Effector memory CD4-positive, alpha-beta T cell (primary cell): ENCODE measurements around the gene NBDY.

ENCODE experiments used
- DNase-seq, 3 donors: peaks; one replicate each; pipeline ENCODE4 v3.0.0-alpha.2; 2020
- H3K27ac ChIP-seq: 2 replicates; pipeline ENCODE4 v1.7.0; 2013; ENCODE audit warnings: mild to moderate bottlenecking, low read length, moderate library complexity; ENCODE audit not compliant: insufficient read depth, poor library complexity, severe bottlenecking
- H3K27me3 ChIP-seq: replicated peaks from 2 replicates; pipeline ENCODE4 v1.7.0; 2013; ENCODE audit warnings: mild to moderate bottlenecking, low read length; ENCODE audit not compliant: insufficient read depth, control insufficient read depth, poor library complexity, severe bottlenecking
- H3K36me3 ChIP-seq: 2 replicates; pipeline ENCODE4 v1.7.0; 2013; ENCODE audit warnings: mild to moderate bottlenecking, low read length, moderate library complexity; ENCODE audit not compliant: control insufficient read depth, insufficient read depth
- H3K4me1 ChIP-seq: 2 replicates; pipeline ENCODE4 v1.7.0; 2013; ENCODE audit warnings: low read length, mild to moderate bottlenecking; ENCODE audit not compliant: control insufficient read depth, insufficient read depth, poor library complexity, severe bottlenecking
- H3K4me3 ChIP-seq: 2 replicates; pipeline ENCODE4 v1.7.0; 2013; ENCODE audit warnings: low read length, low read depth, mild to moderate bottlenecking; ENCODE audit not compliant: insufficient read depth, poor library complexity, severe bottlenecking
- H3K9me3 ChIP-seq: 2 replicates; pipeline ENCODE4 v1.7.0; 2013; ENCODE audit warnings: mild to moderate bottlenecking, low read length, moderate library complexity; ENCODE audit not compliant: control insufficient read depth

NBDY gene

GRCh38 chrX:56813318-56813837, 84.3 kb downstream of the NBDY start:
- peak overlapping the region; percentile 23 for H3K4me3 ChIP-seq
- H3K27me3 ChIP-seq, result no peaks in the 10 kb centered on the region
- no peaks in the 10 kb centered on the region for H3K36me3 ChIP-seq
- H3K27ac ChIP-seq, result peak overlapping the region; percentile 62
- H3K9me3 ChIP-seq, result no peaks in the 10 kb centered on the region
- DNase-seq, result peak; percentile 36 to 60 (median 46)
- H3K4me1 ChIP-seq, result no peaks in the 10 kb centered on the region

GRCh38 chrX:56817179-56817578, 88.1 kb downstream of the NBDY start:
- Histone ChIP-seq H3K27me3 (no peaks in the 10 kb centered on the region), H3K9me3 (no peaks in the 10 kb centered on the region)
- DNase-seq, result no peak

GRCh38 chrX:56826020-56826419, 97.0 kb downstream of the NBDY start:
- Histone ChIP-seq H3K4me1 (no peaks in the 10 kb centered on the region), H3K36me3 (no peaks in the 10 kb centered on the region), H3K27ac (no peak overlapping the region), H3K27me3 (no peaks in the 10 kb centered on the region), H3K9me3 (no peaks in the 10 kb centered on the region), H3K4me3 (no peak overlapping the region)
- DNase-seq, result no peak

More at GRCh38 chrX:56817179-56817578, 88.1 kb downstream of the NBDY start:
- no peaks in the 10 kb centered on the region for H3K4me1 ChIP-seq
- H3K27ac ChIP-seq, result no peak overlapping the region
- H3K4me3 ChIP-seq, result no peak overlapping the region
- H3K36me3 ChIP-seq, result no peaks in the 10 kb centered on the region

- H3K4me1 ChIP-seq, result no peaks in the 10 kb centered on the region
- no peak overlapping the region for H3K4me3 ChIP-seq
- H3K27me3 ChIP-seq, result no peaks in the 10 kb centered on the region
- no peak overlapping the region for H3K27ac ChIP-seq
- no peaks in the 10 kb centered on the region for H3K36me3 ChIP-seq
- no peak for DNase-seq
- H3K9me3 ChIP-seq, result no peaks in the 10 kb centered on the region
These were observed 104.6 kb downstream of the NBDY start for GRCh38 chrX:56833626-56834025.

GRCh38 chrX:56853436-56853835, 124.4 kb downstream of the NBDY start:
- no peak overlapping the region for H3K27ac ChIP-seq
- no peaks in the 10 kb centered on the region for H3K36me3 ChIP-seq
- no peaks in the 10 kb centered on the region for H3K4me1 ChIP-seq
- no peaks in the 10 kb centered on the region for H3K9me3 ChIP-seq
- no peaks in the 10 kb centered on the region for H3K27me3 ChIP-seq
- no peak overlapping the region for H3K4me3 ChIP-seq
- no peak for DNase-seq

- Histone ChIP-seq H3K36me3 (no peaks in the 10 kb centered on the region), H3K9me3 (no peaks in the 10 kb centered on the region), H3K4me1 (no peaks in the 10 kb centered on the region), H3K27me3 (no peaks in the 10 kb centered on the region), H3K27ac (no peak overlapping the region), H3K4me3 (no peak overlapping the region)
- no peak for DNase-seq
These were observed 128.0 kb downstream of the NBDY start for GRCh38 chrX:56857042-56857441.

GRCh38 chrX:56860888-56861287, 131.8 kb downstream of the NBDY start:
- no peak overlapping the region for H3K4me3 ChIP-seq
- H3K36me3 ChIP-seq, result no peaks in the 10 kb centered on the region
- H3K9me3 ChIP-seq, result no peaks in the 10 kb centered on the region
- DNase-seq, result no peak
- no peaks in the 10 kb centered on the region for H3K4me1 ChIP-seq
- no peak overlapping the region for H3K27ac ChIP-seq
- H3K27me3 ChIP-seq, result no peaks in the 10 kb centered on the region
